ENCODE measurements around the gene C16orf74.

DNA sequence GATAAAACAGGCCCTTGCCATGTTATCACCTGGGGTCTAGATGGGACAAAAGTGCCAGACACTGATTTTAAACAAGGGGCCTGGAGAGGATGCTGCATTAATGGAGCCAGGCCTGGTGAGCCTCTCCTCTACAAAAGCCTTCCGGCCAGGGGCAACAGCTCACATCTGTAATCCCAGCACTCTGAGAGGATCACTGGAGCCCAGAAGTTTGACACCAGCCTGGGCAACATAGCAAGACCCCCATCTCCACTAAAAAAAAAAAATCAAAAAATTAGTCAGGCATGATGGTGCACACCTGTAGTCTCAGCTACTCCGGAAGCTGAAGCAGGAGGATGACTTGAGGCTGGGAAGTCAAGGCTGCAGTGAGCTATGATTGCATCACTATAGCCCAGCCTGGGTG, 65.6 kb downstream of the C16orf74 start:
- TF ChIP-seq POLR2A (IDR thresholded peaks at IDR 0.05; ENCODE audit: low read depth, low read length) (no peak), TAF1 (IDR thresholded peaks at IDR 0.05; ENCODE audit: borderline replicate concordance, low read depth, low read length) (no peak)

All from GM12892 (cell line).